ENCODE data around the gene CD8A. TPM values are rescaled to one million over a fixed set of nuclear protein-coding genes. Genes with fewer than 3 reads are reported as not detected.

CD8A gene
- total and polyA plus RNA-seq, 2 donors (not counting 1 experiment from before 2014, with no cell fraction given): not detected

DNA sequence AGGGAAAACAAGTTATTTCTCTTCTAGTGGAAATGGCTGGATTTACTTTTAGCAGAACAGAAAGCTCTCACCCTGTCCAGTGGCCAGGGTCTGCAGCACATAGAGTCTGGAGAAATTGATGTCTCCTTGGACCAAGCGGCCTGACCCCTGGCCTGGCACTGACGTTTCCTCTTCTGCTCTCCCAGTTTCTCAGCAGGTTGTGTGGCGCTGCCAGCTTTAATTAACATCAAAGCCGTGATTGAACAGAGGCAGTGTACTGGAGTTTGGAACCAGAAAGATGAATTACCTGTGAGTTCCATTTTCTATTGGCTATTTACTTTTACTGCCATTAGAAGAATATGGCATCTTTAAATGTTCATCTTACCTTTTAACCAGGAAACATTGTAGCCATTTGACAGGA, 20.9 kb downstream of the CD8A start:
- no peaks in the 10 kb centered on the region for H3K4me1 ChIP-seq (ENCODE audit: control insufficient read depth, extremely low read depth, insufficient read depth, low read length)
- no peaks in the 10 kb centered on the region for H3K27me3 ChIP-seq (ENCODE audit: control insufficient read depth, insufficient read depth, low read length)
- no peak overlapping the region for H3K4me2 ChIP-seq (ENCODE audit: extremely low read depth, insufficient read depth, low read length)
- no peak for DNase-seq (ENCODE audit: low read depth in 2 of 2)
- no peak overlapping the region for H3K4me3 ChIP-seq (replicated peaks in 1 of 4; ENCODE audit: control extremely low read depth in 1 of 4, insufficient read depth in 1 of 4, low read depth in 3 of 4, low read length in 4 of 4)
- no peaks in the 10 kb centered on the region for H3K79me2 ChIP-seq (ENCODE audit: control insufficient read depth, insufficient read depth, low read length)
- no peak for TF ChIP-seq EZH2 (IDR thresholded peaks at IDR 0.05; ENCODE audit: low read length, missing control alignments)
- TF ChIP-seq, protein P1, sequence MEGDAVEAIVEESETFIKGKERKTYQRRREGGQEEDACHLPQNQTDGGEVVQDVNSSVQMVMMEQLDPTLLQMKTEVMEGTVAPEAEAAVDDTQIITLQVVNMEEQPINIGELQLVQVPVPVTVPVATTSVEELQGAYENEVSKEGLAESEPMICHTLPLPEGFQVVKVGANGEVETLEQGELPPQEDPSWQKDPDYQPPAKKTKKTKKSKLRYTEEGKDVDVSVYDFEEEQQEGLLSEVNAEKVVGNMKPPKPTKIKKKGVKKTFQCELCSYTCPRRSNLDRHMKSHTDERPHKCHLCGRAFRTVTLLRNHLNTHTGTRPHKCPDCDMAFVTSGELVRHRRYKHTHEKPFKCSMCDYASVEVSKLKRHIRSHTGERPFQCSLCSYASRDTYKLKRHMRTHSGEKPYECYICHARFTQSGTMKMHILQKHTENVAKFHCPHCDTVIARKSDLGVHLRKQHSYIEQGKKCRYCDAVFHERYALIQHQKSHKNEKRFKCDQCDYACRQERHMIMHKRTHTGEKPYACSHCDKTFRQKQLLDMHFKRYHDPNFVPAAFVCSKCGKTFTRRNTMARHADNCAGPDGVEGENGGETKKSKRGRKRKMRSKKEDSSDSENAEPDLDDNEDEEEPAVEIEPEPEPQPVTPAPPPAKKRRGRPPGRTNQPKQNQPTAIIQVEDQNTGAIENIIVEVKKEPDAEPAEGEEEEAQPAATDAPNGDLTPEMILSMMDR (conservative IDR thresholded peaks at IDR 0.05 in 1 of 2, IDR thresholded peaks at IDR 0.05 in 1 of 2; ENCODE audit: low read depth in 1 of 2, low read length in 2 of 2): no peak
- no peaks in the 10 kb centered on the region for H3K9me3 ChIP-seq (ENCODE audit: control insufficient read depth, insufficient read depth, low read depth, low read length)
- H3K27ac ChIP-seq (ENCODE audit: insufficient read depth, low read length): no peak overlapping the region
- H3K36me3 ChIP-seq (ENCODE audit: control insufficient read depth, insufficient read depth, low read length): no peaks in the 10 kb centered on the region
- no peaks in the 10 kb centered on the region for H4K20me1 ChIP-seq (ENCODE audit: control insufficient read depth, extremely low read depth, insufficient read depth, low read length)
- no peak overlapping the region for H2AFZ ChIP-seq (ENCODE audit: low read length)
- no peak overlapping the region for H3K9ac ChIP-seq (ENCODE audit: insufficient read depth, low read length)

DNA sequence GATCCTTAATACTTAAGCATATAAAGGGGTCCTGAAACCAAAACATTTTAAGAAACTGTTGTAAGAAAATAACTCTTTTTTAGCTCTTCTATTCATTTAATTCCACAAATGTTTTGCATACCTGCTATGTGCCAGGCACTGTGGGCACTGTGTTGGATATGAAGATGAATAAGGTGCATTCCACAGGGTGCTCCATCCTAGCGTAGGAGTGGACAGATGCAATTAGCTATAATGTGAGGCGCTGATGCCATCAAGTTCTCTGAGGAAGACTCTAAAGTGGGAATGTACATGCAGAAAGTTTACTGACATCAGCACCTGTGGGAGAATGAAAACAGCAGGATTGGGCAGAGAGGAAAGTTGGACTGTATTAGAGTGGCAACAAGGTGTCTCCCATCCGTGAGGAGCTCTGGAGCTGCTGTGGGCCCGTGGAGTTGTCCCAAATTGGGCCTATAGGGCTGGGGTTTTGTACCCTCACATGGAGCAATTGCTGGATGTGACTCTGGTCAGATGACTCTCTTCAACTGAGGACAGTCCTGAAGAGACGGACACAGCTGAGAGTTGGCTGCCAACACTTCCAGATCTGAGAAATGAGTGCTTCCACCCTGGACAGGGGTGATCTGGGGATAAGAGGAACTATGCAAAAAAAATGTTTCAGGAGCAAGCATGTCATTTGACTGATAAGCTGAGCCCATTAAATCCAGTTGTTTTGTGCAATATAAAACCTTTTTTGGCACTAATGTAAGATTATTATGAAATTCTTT, 22.3 kb downstream of the CD8A start:
- Histone ChIP-seq H4K20me1 (ENCODE audit: control insufficient read depth, extremely low read depth, insufficient read depth, low read length) (no peaks in the 10 kb centered on the region), H3K4me2 (ENCODE audit: extremely low read depth, insufficient read depth, low read length) (no peak overlapping the region), H3K4me3 (replicated peaks in 1 of 4; ENCODE audit: control extremely low read depth in 1 of 4, insufficient read depth in 1 of 4, low read depth in 3 of 4, low read length in 4 of 4) (no peak overlapping the region), H3K36me3 (ENCODE audit: control insufficient read depth, insufficient read depth, low read length) (no peaks in the 10 kb centered on the region), H3K27ac (ENCODE audit: insufficient read depth, low read length) (no peak overlapping the region), H2AFZ (ENCODE audit: low read length) (no peak overlapping the region), H3K9me3 (ENCODE audit: control insufficient read depth, insufficient read depth, low read depth, low read length) (no peaks in the 10 kb centered on the region), H3K27me3 (ENCODE audit: control insufficient read depth, insufficient read depth, low read length) (no peaks in the 10 kb centered on the region), H3K79me2 (ENCODE audit: control insufficient read depth, insufficient read depth, low read length) (no peaks in the 10 kb centered on the region), H3K4me1 (ENCODE audit: control insufficient read depth, extremely low read depth, insufficient read depth, low read length) (no peaks in the 10 kb centered on the region), H3K9ac (ENCODE audit: insufficient read depth, low read length) (no peak overlapping the region)
- no peak for DNase-seq (ENCODE audit: low read depth in 2 of 2)
- TF ChIP-seq, protein P1 (conservative IDR thresholded peaks at IDR 0.05 in 1 of 2, IDR thresholded peaks at IDR 0.05 in 1 of 2; ENCODE audit: low read depth in 1 of 2, low read length in 2 of 2): no peak
- TF ChIP-seq EZH2 (IDR thresholded peaks at IDR 0.05; ENCODE audit: low read length, missing control alignments): no peak

DNA sequence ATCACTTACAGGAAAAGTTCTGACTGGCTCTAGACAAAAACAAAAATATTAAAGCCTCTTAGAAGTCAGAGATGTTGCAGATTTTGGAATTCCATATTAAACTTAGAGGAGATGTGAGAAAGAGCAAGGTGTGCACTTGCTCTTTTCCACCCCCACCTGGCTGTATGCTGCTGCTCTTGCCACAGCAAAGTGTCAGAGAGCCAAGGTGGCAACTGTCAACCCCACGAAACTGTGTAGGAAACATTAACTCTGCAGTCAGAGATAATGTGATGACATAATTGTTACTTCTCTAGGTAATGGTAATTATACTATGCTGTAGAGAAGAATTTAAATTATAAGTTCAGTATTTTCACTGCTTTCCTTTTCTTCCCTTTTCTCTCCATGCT, 25.4 kb downstream of the CD8A start:
- Histone ChIP-seq H3K4me3 (replicated peaks in 1 of 4; ENCODE audit: control extremely low read depth in 1 of 4, insufficient read depth in 1 of 4, low read depth in 3 of 4, low read length in 4 of 4) (no peak overlapping the region), H3K36me3 (ENCODE audit: control insufficient read depth, insufficient read depth, low read length) (no peaks in the 10 kb centered on the region), H4K20me1 (ENCODE audit: control insufficient read depth, extremely low read depth, insufficient read depth, low read length) (no peaks in the 10 kb centered on the region), H2AFZ (ENCODE audit: low read length) (no peak overlapping the region), H3K4me2 (ENCODE audit: extremely low read depth, insufficient read depth, low read length) (no peak overlapping the region), H3K27me3 (ENCODE audit: control insufficient read depth, insufficient read depth, low read length) (no peaks in the 10 kb centered on the region), H3K9ac (ENCODE audit: insufficient read depth, low read length) (no peak overlapping the region), H3K4me1 (ENCODE audit: control insufficient read depth, extremely low read depth, insufficient read depth, low read length) (no peaks in the 10 kb centered on the region), H3K79me2 (ENCODE audit: control insufficient read depth, insufficient read depth, low read length) (no peaks in the 10 kb centered on the region), H3K9me3 (ENCODE audit: control insufficient read depth, insufficient read depth, low read depth, low read length) (no peaks in the 10 kb centered on the region), H3K27ac (ENCODE audit: insufficient read depth, low read length) (no peak overlapping the region)
- TF ChIP-seq, protein P1 (conservative IDR thresholded peaks at IDR 0.05 in 1 of 2, IDR thresholded peaks at IDR 0.05 in 1 of 2; ENCODE audit: low read depth in 1 of 2, low read length in 2 of 2): no peak
- no peak for TF ChIP-seq EZH2 (IDR thresholded peaks at IDR 0.05; ENCODE audit: low read length, missing control alignments)
- no peak for DNase-seq (ENCODE audit: low read depth in 2 of 2)
